SU-DHL-6 (cell line): ENCODE data around the gene SLAIN1.

Source experiments
- H2AFZ ChIP-seq: fragments of 200-600 bp; sonication (generic); 2 replicates; pipeline ENCODE4 v1.6.1; 2014; ENCODE audit warnings: low read depth, mild to moderate bottlenecking, moderate library complexity, mixed read lengths, antibody characterized with exemption, low read length; ENCODE audit not compliant: severe bottlenecking
- H3F3A ChIP-seq: fragments of 200-600 bp; shearing (Covaris generic); 2 replicates; pipeline ENCODE4 v1.6.0; 2016; ENCODE audit warnings: antibody characterized with exemption, mild to moderate bottlenecking; ENCODE audit not compliant: insufficient read depth
- H3K27ac ChIP-seq: fragments of 200-600 bp; sonication (generic); 2 replicates; pipeline ENCODE4 v1.5.1; 2016; ENCODE audit warnings: low read depth, mild to moderate bottlenecking, low read length, moderate library complexity, mixed read lengths
- H3K27me3 ChIP-seq: fragments of 200-600 bp; sonication (generic), shearing (Covaris generic); 2 replicates; pipeline ENCODE4 v1.6.0; 2014; ENCODE audit warnings: mild to moderate bottlenecking, low read length
- H3K36me3 ChIP-seq: fragments of 200-600 bp; sonication (generic); 2 replicates; pipeline ENCODE4 v1.6.1; 2014; ENCODE audit warnings: mild to moderate bottlenecking, low read length, mixed read lengths
- H3K4me2 ChIP-seq: fragments of 300-600, 200-600 bp; shearing (Covaris generic), sonication (generic); 2 replicates; pipeline ENCODE4 v1.6.0; 2014; ENCODE audit warnings: low read length, low read depth, mild to moderate bottlenecking; ENCODE audit not compliant: poor library complexity, severe bottlenecking
- H3K4me3 ChIP-seq: fragments of 200-600 bp; sonication (generic); 2 replicates; pipeline ENCODE4 v1.5.1; 2014; ENCODE audit warnings: antibody characterized with exemption, low read length, mild to moderate bottlenecking, mixed read lengths; ENCODE audit not compliant: insufficient read depth, poor library complexity, severe bottlenecking
- H3K79me2 ChIP-seq: fragments of 200-600 bp; sonication (generic); 2 replicates; pipeline ENCODE4 v1.6.1; 2014; ENCODE audit warnings: mild to moderate bottlenecking, low read length, moderate library complexity; ENCODE audit not compliant: insufficient read depth
- H3K9ac ChIP-seq: fragments of 200-600 bp; sonication (generic); 2 replicates; pipeline ENCODE4 v1.7.0; 2014; ENCODE audit warnings: mild to moderate bottlenecking, low read length
- H3K9me2 ChIP-seq: fragments of 200-600 bp; sonication (generic); replicated peaks from 2 replicates; pipeline ENCODE4 v1.6.1; 2014; ENCODE audit warnings: low read length; ENCODE audit not compliant: insufficient read depth
- H3K9me3 ChIP-seq: fragments of 200-600 bp; sonication (generic); 2 replicates; pipeline ENCODE4 v1.6.1; 2014; ENCODE audit warnings: low read length, mixed read lengths; ENCODE audit not compliant: insufficient read depth
- H4K20me1 ChIP-seq: fragments of 200-600 bp; sonication (generic); 2 replicates; pipeline ENCODE4 v1.6.1; 2014; ENCODE audit warnings: low read depth, mild to moderate bottlenecking, antibody characterized with exemption, low read length, moderate library complexity, mixed read lengths
- EZH2phosphoT487 ChIP-seq: fragments of 200-600 bp; sonication (generic), shearing (Covaris generic); conservative IDR thresholded peaks from 2 replicates; pipeline ENCODE4 v1.6.1; 2018; ENCODE audit warnings: mild to moderate bottlenecking, antibody characterized with exemption, low read length, moderate library complexity, mixed read lengths
- TF ChIP-seq, protein P1 (sequence below): fragments of 200-600 bp; sonication (generic); IDR thresholded peaks from one replicate; pipeline ENCODE4 v1.5.1; 2017; ENCODE audit warnings: antibody characterized with exemption, mild to moderate bottlenecking, low read length, moderate library complexity; ENCODE audit not compliant: insufficient read depth, poor library complexity, severe bottlenecking

The SLAIN1 gene

DNA sequence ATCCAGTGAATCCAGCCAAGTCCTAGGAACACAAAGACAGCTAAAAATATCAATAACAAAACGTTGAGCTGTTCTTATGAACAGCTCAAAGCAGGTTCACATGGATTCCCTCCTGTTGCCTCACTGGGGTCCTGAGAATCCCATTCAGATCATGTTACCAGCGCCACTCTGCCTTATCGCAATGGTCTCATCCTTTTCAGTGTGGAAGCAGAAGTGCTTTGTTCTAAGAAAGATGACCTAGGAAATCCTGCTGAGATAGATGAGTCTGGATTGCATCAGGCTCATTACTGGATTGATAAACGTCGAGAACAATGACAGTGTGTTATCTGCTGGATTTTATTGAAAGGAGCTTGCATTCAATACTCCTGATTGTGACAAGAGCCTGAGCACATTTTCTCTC, 87.0 kb downstream of the SLAIN1 start:
- Histone ChIP-seq H3K4me3 (no peak overlapping the region), H3K27me3 (no peaks in the 10 kb centered on the region), H3K9me3 (no peaks in the 10 kb centered on the region), H3K36me3 (no peaks in the 10 kb centered on the region), H3K79me2 (no peaks in the 10 kb centered on the region), H4K20me1 (no peaks in the 10 kb centered on the region), H3F3A (no peaks in the 10 kb centered on the region), H3K9ac (no peak overlapping the region), H2AFZ (no peak overlapping the region), H3K9me2 (no peaks in the 10 kb centered on the region), H3K27ac (no peak overlapping the region), H3K4me2 (no peak overlapping the region)
- TF ChIP-seq, protein P1, sequence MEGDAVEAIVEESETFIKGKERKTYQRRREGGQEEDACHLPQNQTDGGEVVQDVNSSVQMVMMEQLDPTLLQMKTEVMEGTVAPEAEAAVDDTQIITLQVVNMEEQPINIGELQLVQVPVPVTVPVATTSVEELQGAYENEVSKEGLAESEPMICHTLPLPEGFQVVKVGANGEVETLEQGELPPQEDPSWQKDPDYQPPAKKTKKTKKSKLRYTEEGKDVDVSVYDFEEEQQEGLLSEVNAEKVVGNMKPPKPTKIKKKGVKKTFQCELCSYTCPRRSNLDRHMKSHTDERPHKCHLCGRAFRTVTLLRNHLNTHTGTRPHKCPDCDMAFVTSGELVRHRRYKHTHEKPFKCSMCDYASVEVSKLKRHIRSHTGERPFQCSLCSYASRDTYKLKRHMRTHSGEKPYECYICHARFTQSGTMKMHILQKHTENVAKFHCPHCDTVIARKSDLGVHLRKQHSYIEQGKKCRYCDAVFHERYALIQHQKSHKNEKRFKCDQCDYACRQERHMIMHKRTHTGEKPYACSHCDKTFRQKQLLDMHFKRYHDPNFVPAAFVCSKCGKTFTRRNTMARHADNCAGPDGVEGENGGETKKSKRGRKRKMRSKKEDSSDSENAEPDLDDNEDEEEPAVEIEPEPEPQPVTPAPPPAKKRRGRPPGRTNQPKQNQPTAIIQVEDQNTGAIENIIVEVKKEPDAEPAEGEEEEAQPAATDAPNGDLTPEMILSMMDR, result no peak
- TF ChIP-seq EZH2phosphoT487, result no peak

DNA sequence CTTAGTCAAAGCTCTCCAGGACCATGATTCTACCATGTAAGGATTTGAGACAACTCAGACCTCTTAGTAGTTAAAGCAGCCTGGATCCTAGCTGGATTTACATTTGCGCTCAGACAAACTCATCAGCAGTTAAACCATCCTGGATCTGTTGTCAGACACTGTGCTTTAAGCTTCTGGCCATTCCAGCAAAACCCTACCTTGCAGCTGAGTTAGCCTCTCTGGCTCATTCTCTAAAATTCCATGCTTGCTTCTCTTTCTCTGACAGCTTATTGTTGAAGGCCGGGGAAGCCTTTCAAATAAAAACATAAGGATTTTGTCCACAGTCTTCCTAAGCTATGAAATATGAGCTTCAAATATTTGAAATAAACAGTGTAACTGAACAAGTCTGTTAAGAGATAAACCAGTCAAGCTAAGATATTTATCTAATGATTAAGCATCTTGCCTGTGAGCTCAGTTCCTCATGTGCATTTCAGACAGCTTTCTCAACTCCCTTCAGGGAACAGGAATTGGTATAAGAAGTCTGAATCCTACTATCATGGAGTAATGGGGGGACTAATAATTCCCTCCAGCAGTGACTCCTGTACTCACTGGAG, 89.3 kb downstream of the SLAIN1 start:
- Histone ChIP-seq H3K9me2 (no peaks in the 10 kb centered on the region), H2AFZ (no peak overlapping the region), H3K4me2 (no peak overlapping the region), H3K79me2 (no peaks in the 10 kb centered on the region), H3F3A (no peaks in the 10 kb centered on the region), H4K20me1 (no peaks in the 10 kb centered on the region), H3K9ac (no peak overlapping the region), H3K4me3 (no peak overlapping the region), H3K27me3 (no peaks in the 10 kb centered on the region), H3K9me3 (no peaks in the 10 kb centered on the region; the same call in 1 of the 2 replicates), H3K27ac (no peak overlapping the region), H3K36me3 (no peaks in the 10 kb centered on the region)
- TF ChIP-seq, protein P1, result no peak
- no peak for TF ChIP-seq EZH2phosphoT487

DNA sequence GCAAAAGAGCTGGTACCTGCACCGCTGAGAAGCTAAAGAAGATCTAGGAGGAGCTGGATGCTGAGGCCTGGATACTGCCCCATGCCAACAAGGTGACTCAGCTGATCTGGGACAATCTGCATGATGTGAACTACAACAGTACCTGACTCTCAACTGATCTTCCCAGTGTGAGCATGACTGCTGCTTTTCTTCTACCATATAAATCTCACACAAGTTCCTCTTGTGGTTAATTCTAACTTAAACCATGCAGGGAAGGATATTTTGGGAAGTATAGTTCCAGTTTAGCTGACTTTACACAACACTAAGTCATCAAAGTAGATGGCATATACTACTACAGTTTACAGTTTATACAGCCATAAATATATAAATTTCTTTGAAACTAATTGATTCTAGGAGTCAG, 91.9 kb downstream of the SLAIN1 start:
- H4K20me1 ChIP-seq, result no peaks in the 10 kb centered on the region
- H3K9me2 ChIP-seq, result no peaks in the 10 kb centered on the region
- H3K27me3 ChIP-seq, result no peaks in the 10 kb centered on the region
- H3K4me2 ChIP-seq, result no peak overlapping the region
- H3K9me3 ChIP-seq, result peaks cover 8% of the 10 kb centered on the region; the same call in 1 of the 2 replicates
- TF ChIP-seq, protein P1, result no peak
- no peak for TF ChIP-seq EZH2phosphoT487
- H3K36me3 ChIP-seq, result no peaks in the 10 kb centered on the region
- H2AFZ ChIP-seq, result no peak overlapping the region
- no peak overlapping the region for H3K9ac ChIP-seq
- no peaks in the 10 kb centered on the region for H3F3A ChIP-seq
- no peak overlapping the region for H3K27ac ChIP-seq
- no peaks in the 10 kb centered on the region for H3K79me2 ChIP-seq
- no peak overlapping the region for H3K4me3 ChIP-seq
